HepG2 (cell line): Measurements from ENCODE around the gene ETFB.

Experiments
- ADNP ChIP-seq: sonication (generic); formaldehyde crosslinking; IDR thresholded peaks from 2 replicates; pipeline ENCODE4 v1.4.0; 2020; ENCODE audit warnings: missing genetic modification reagents
- FOXM1 ChIP-seq: sonication (generic); formaldehyde crosslinking; IDR thresholded peaks from 2 replicates; pipeline ENCODE4 v1.5.0; 2020; ENCODE audit warnings: missing genetic modification reagents
- IRF1 ChIP-seq: sonication (generic); formaldehyde crosslinking; IDR thresholded peaks from 2 replicates; pipeline ENCODE4 v1.4.0; 2020; ENCODE audit warnings: low read depth, mild to moderate bottlenecking, missing genetic modification reagents
- JUN ChIP-seq: sonication (generic); formaldehyde crosslinking; IDR thresholded peaks from 2 replicates; pipeline ENCODE4 v1.4.0; 2020; ENCODE audit warnings: mild to moderate bottlenecking, missing genetic modification reagents
- PLRG1 ChIP-seq: fragments of 450-650 bp; conservative IDR thresholded peaks from 2 replicates; pipeline ENCODE4 v1.6.1; 2016
- ZNF839 ChIP-seq: sonication (generic); formaldehyde crosslinking; IDR thresholded peaks from 2 replicates; pipeline ENCODE4 v1.4.0; 2020; ENCODE audit warnings: missing genetic modification reagents, mild to moderate bottlenecking, borderline replicate concordance
- TF ChIP-seq, protein P1 (sequence below): sonication (generic); formaldehyde crosslinking; IDR thresholded peaks from 2 replicates; pipeline ENCODE4 v1.5.0; 2020; ENCODE audit warnings: mild to moderate bottlenecking, missing genetic modification reagents, moderate library complexity

GRCh38 chr19:51389143-51389542 lies 23.0 kb upstream of the ETFB start:
- no peak for TF ChIP-seq ADNP (CRISPR knock-in tag)
- TF ChIP-seq IRF1 (CRISPR knock-in tag) = no peak
- no peak for TF ChIP-seq PLRG1
- no peak for TF ChIP-seq FOXM1 (CRISPR knock-in tag)
- no peak for TF ChIP-seq ZNF839 (CRISPR knock-in tag)
- no peak for TF ChIP-seq JUN (CRISPR knock-in tag)
- TF ChIP-seq, protein P1, sequence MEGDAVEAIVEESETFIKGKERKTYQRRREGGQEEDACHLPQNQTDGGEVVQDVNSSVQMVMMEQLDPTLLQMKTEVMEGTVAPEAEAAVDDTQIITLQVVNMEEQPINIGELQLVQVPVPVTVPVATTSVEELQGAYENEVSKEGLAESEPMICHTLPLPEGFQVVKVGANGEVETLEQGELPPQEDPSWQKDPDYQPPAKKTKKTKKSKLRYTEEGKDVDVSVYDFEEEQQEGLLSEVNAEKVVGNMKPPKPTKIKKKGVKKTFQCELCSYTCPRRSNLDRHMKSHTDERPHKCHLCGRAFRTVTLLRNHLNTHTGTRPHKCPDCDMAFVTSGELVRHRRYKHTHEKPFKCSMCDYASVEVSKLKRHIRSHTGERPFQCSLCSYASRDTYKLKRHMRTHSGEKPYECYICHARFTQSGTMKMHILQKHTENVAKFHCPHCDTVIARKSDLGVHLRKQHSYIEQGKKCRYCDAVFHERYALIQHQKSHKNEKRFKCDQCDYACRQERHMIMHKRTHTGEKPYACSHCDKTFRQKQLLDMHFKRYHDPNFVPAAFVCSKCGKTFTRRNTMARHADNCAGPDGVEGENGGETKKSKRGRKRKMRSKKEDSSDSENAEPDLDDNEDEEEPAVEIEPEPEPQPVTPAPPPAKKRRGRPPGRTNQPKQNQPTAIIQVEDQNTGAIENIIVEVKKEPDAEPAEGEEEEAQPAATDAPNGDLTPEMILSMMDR (CRISPR knock-in tag) = peak; percentile 44
